WERI-Rb-1 (cell line): ENCODE results near the gene MARVELD3.

Experiments
- DNase-seq: peaks from one replicate; pipeline ENCODE4 v3.0.0-alpha.2; 2020
- H3K27ac ChIP-seq: fragments of 250-450 bp; sonication (Bioruptor Pico); 2 replicates; pipeline ENCODE4 v1.5.1; 2020; ENCODE audit warnings: mild to moderate bottlenecking, moderate library complexity
- H3K27me3 ChIP-seq: fragments of 250-450 bp; sonication (Bioruptor Pico); 2 replicates; pipeline ENCODE4 v1.5.1; 2021; ENCODE audit warnings: mild to moderate bottlenecking, low read depth, moderate library complexity; ENCODE audit not compliant: insufficient read depth, severe bottlenecking
- H3K36me3 ChIP-seq: fragments of 250-450 bp; sonication (Bioruptor Pico); 2 replicates; pipeline ENCODE4 v1.5.1; 2020; ENCODE audit warnings: mild to moderate bottlenecking, moderate library complexity
- H3K4me3 ChIP-seq: 2 replicates; pipeline ENCODE4 v1.5.1; 2011; ENCODE audit warnings: low read depth, mild to moderate bottlenecking, control low read depth, low read length
- H3K9me3 ChIP-seq: fragments of 250-450 bp; sonication (Bioruptor Pico); 2 replicates; pipeline ENCODE4 v1.5.1; 2021; ENCODE audit warnings: mild to moderate bottlenecking, moderate library complexity; ENCODE audit not compliant: severe bottlenecking
- CTCF ChIP-seq: IDR thresholded peaks from 2 replicates; pipeline ENCODE4 v1.5.1; 2011; ENCODE audit warnings: low read depth, mild to moderate bottlenecking, control low read depth, inconsistent platforms, low read length

MARVELD3 gene

GRCh38 chr16:71672125-71672524 is 46.1 kb downstream of the MARVELD3 start:
- Histone ChIP-seq H3K36me3 (peaks cover 68% of the 10 kb centered on the region), H3K27me3 (no peaks in the 10 kb centered on the region), H3K4me3 (no peak overlapping the region), H3K27ac (no peak overlapping the region), H3K9me3 (no peaks in the 10 kb centered on the region)
- TF ChIP-seq CTCF = no peak
- no peak for DNase-seq

DNA sequence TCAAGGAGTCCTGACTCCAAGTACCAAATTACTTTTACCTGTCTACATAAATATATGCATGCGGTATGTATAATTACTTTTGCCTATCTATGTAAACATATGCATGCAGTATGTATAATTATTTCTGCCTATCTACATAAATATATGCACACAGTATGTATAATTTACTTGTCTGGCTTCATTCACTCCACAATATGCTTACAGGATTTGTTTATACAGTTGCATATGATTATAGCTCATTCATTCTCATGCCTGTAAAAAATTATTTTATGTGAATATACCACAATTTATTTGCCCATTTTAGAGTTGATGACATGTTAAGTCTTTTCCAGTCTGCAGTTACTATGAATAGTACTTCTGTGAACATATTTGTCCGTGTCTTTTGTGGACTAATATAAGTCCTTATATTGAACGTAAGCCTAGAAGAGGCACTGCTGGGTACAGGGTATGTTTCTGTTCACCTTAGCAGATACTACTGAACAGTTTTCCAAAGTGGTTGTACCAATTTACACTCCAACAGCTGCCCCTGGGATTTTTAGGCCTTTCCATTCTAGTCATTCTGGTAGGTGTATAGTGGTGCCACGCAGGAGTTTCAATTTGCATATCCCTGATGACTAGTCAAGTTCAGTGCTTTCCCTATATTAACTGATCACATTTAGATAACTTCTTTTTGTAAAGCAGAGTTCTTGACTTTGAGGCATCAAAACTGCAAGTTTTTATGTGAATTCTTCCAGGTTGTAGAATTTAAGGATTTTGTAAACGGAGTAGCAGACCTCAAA is 47.0 kb downstream of the MARVELD3 start:
- Histone ChIP-seq H3K9me3 (no peaks in the 10 kb centered on the region), H3K36me3 (peaks cover 66% of the 10 kb centered on the region)
- no peak for TF ChIP-seq CTCF

DNA sequence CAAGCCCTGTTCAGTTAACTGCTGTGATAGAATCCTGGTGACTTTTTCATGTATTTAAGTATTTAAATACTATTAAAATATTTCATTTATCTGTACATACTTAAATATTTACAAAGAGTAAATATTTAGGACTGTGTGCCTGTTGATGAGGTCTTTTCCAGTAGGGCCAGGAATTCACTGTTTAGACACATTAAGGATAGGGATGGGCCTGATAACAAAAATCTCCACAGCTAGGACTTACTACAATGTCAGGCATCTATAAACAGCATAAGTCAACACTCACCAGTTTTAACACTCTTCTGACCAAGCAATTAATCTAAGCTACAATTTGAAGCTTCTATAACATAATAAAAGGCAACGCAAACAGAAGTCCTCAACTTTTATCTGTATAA is 47.6 kb downstream of the MARVELD3 start:
- TF ChIP-seq CTCF = no peak
- H3K27ac ChIP-seq = no peak overlapping the region
- no peaks in the 10 kb centered on the region for H3K27me3 ChIP-seq
- no peak overlapping the region for H3K4me3 ChIP-seq
- peaks cover 72% of the 10 kb centered on the region for H3K36me3 ChIP-seq
- no peaks in the 10 kb centered on the region for H3K9me3 ChIP-seq
- no peak for DNase-seq

More for the DNA sequence above, 47.0 kb downstream of the MARVELD3 start:
- no peaks in the 10 kb centered on the region for H3K27me3 ChIP-seq
- no peak overlapping the region for H3K27ac ChIP-seq
- H3K4me3 ChIP-seq = no peak overlapping the region
- no peak for DNase-seq

DNA sequence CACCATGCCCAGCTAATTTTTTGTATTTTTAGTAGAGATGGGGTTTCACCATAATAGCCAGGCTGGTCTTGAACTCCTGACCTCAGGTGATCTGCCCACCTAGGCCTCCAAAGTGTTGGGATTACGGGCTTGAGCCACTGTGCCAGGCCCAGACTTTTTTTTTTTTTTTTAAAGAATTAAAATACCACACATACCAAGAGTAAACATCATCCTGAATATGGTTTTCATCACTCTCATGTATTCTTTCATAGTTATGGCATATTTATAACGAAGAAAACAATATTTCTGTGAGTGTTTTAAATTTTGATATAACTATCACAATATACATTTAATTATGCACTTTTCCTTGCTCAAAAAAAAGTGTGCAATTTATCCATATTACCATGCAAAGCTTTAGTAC is 48.2 kb downstream of the MARVELD3 start:
- Histone ChIP-seq H3K27me3 (no peaks in the 10 kb centered on the region), H3K9me3 (no peaks in the 10 kb centered on the region), H3K27ac (no peak overlapping the region), H3K36me3 (peaks cover 75% of the 10 kb centered on the region), H3K4me3 (no peak overlapping the region)
- no peak for DNase-seq
- TF ChIP-seq CTCF = no peak

DNA sequence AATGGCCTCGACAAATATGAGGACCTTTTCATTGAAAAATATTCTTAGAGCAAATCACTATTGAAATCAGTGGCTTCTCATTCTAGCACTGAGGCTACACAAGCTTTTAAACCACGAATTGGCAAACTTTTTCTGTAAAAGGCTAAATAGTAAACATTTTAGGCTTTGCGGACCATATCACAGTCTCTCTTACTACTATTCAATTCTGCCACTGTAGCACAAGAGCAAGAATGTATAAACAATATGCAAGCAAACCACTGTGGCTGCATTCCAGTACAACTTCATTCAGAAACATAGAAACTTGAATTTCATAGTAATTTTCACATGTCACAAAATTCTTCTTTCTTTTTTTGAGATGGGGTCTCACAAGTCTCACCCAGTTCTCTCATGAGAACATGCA is 49.4 kb downstream of the MARVELD3 start:
- Histone ChIP-seq H3K27me3 (no peaks in the 10 kb centered on the region), H3K36me3 (peaks cover 73% of the 10 kb centered on the region), H3K9me3 (no peaks in the 10 kb centered on the region), H3K27ac (no peak overlapping the region), H3K4me3 (no peak overlapping the region)
- no peak for DNase-seq
- no peak for TF ChIP-seq CTCF

- H3K4me3 ChIP-seq = no peak overlapping the region
- no peaks in the 10 kb centered on the region for H3K27me3 ChIP-seq
- peaks cover 68% of the 10 kb centered on the region for H3K36me3 ChIP-seq
- no peak overlapping the region for H3K27ac ChIP-seq
- no peaks in the 10 kb centered on the region for H3K9me3 ChIP-seq
- no peak for TF ChIP-seq CTCF
- DNase-seq = no peak
Observed at GRCh38 chr16:71676236-71676635, 50.3 kb downstream of the MARVELD3 start.
